Measurements from ENCODE around the gene GNA14. TPM values are rescaled to one million over a fixed set of nuclear protein-coding genes. Genes with fewer than 3 reads are reported as not detected.

The GNA14 gene
- total RNA-seq, 3 donors from 2014 or later, result 1.8 to 2.9 (median 2.0) TPM

DNA sequence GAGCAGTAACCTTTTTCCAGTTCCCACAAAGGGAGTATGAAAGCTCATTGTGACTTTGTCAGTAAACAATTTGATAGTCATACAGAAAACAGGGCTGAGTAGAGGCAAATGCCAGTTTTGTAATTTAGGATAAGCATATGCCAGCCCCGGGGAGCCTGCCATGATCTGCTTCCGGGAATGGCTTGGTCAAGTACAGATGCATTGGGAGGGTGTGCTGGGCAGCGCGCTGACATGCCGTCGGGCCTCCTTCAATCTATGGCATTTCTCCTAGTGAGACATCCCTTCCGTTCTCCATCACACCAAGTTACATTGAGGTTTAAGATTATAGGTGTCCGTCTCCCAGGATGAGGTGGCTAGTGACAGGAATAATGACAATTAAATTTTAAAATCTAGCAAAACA is 48.6 kb downstream of the GNA14 start:
- H3K27ac ChIP-seq, result peak overlapping the region in 1 of 2 donors; percentile 6
- H3K27me3 ChIP-seq, result no peaks in the 10 kb centered on the region
- no peaks in the 10 kb centered on the region for H3K9me3 ChIP-seq
- H3K4me3 ChIP-seq, result no peak overlapping the region
- intact Hi-C loops (cut with DNase I; ENCODE audit: low total_unique reads), result no loop called here
- no peaks in the 10 kb centered on the region for H3K4me1 ChIP-seq
- TF ChIP-seq POLR2A (IDR thresholded peaks at IDR 0.05), result no peak
- TF ChIP-seq, protein P1, sequence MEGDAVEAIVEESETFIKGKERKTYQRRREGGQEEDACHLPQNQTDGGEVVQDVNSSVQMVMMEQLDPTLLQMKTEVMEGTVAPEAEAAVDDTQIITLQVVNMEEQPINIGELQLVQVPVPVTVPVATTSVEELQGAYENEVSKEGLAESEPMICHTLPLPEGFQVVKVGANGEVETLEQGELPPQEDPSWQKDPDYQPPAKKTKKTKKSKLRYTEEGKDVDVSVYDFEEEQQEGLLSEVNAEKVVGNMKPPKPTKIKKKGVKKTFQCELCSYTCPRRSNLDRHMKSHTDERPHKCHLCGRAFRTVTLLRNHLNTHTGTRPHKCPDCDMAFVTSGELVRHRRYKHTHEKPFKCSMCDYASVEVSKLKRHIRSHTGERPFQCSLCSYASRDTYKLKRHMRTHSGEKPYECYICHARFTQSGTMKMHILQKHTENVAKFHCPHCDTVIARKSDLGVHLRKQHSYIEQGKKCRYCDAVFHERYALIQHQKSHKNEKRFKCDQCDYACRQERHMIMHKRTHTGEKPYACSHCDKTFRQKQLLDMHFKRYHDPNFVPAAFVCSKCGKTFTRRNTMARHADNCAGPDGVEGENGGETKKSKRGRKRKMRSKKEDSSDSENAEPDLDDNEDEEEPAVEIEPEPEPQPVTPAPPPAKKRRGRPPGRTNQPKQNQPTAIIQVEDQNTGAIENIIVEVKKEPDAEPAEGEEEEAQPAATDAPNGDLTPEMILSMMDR (IDR thresholded peaks at IDR 0.05), result no peak
- H3K36me3 ChIP-seq, result no peaks in the 10 kb centered on the region
- DNase-seq (ENCODE audit: low spot score in 2 of 2), result no peak

GRCh38 chr9:77598991-77599390 is 49.1 kb downstream of the GNA14 start:
- Histone ChIP-seq H3K27me3 (no peaks in the 10 kb centered on the region), H3K4me3 (no peak overlapping the region), H3K9me3 (no peaks in the 10 kb centered on the region), H3K27ac (peak overlapping the region in 1 of 2 donors; percentile 6), H3K36me3 (no peaks in the 10 kb centered on the region), H3K4me1 (no peaks in the 10 kb centered on the region)
- intact Hi-C loops (cut with DNase I; ENCODE audit: low total_unique reads), result no loop called here
- DNase-seq (ENCODE audit: low spot score in 2 of 2), result no peak
- no peak for TF ChIP-seq POLR2AphosphoS5 (IDR thresholded peaks at IDR 0.05)
- TF ChIP-seq, protein P1 (IDR thresholded peaks at IDR 0.05), result no peak
- no peak for TF ChIP-seq POLR2A (IDR thresholded peaks at IDR 0.05)

DNA sequence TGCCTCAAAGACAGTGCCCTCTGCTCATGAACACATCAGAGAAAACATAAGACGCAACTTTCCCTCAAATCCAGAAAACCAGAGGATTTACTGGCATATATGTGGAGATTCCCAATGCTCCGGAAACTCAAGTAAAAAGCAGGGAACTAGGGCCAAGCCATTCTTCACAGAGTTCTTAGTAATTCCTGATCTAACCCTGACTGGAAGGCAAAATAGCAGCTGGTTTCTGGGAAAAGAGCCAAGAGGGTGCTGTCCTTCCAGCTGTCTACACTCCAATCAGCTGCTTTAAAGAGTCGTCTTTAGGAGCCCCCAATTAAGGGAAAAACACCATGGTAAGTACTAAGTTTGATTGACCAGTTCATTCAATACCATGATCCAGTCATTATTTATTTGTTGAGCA is 49.6 kb downstream of the GNA14 start:
- TF ChIP-seq, protein P1 (IDR thresholded peaks at IDR 0.05), result no peak
- TF ChIP-seq POLR2A (IDR thresholded peaks at IDR 0.05), result no peak
- TF ChIP-seq POLR2AphosphoS5 (IDR thresholded peaks at IDR 0.05), result no peak
- Histone ChIP-seq H3K36me3 (no peaks in the 10 kb centered on the region), H3K9me3 (no peaks in the 10 kb centered on the region), H3K4me3 (no peak overlapping the region), H3K27me3 (no peaks in the 10 kb centered on the region), H3K27ac (peak overlapping the region in 1 of 2 donors; percentile 45), H3K4me1 (no peaks in the 10 kb centered on the region)
- intact Hi-C loops (cut with DNase I; ENCODE audit: low total_unique reads), result no loop called here
- no peak for DNase-seq (ENCODE audit: low spot score in 2 of 2)

DNA sequence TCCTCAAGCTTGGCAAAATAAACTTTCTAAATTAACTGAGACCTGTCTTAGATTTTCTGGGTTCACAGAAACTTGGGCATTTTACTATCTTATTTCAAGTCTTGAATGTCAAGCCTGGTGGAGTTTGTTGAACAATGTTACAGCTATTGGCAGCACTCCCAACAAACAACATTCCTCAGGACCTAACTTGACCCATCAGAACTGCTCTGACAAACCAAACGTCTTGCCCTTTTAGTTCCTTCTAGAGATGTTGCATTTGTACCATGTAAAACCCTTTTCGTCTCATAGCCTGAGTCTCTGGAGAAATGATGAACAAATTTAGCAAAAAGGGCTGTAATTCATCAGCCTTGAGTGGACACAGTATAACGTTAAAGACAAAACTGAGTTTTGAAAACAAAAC is 51.1 kb downstream of the GNA14 start:
- no peaks in the 10 kb centered on the region for H3K9me3 ChIP-seq
- no peaks in the 10 kb centered on the region for H3K36me3 ChIP-seq
- TF ChIP-seq POLR2AphosphoS5 (IDR thresholded peaks at IDR 0.05) (no peak), POLR2A (IDR thresholded peaks at IDR 0.05) (no peak)
- DNase-seq (ENCODE audit: low spot score in 2 of 2), result no peak
- H3K27ac ChIP-seq, result no peak overlapping the region
- no peaks in the 10 kb centered on the region for H3K27me3 ChIP-seq
- no peaks in the 10 kb centered on the region for H3K4me1 ChIP-seq
- no peak overlapping the region for H3K4me3 ChIP-seq
- intact Hi-C loops (cut with DNase I; ENCODE audit: low total_unique reads), result no loop called here

DNA sequence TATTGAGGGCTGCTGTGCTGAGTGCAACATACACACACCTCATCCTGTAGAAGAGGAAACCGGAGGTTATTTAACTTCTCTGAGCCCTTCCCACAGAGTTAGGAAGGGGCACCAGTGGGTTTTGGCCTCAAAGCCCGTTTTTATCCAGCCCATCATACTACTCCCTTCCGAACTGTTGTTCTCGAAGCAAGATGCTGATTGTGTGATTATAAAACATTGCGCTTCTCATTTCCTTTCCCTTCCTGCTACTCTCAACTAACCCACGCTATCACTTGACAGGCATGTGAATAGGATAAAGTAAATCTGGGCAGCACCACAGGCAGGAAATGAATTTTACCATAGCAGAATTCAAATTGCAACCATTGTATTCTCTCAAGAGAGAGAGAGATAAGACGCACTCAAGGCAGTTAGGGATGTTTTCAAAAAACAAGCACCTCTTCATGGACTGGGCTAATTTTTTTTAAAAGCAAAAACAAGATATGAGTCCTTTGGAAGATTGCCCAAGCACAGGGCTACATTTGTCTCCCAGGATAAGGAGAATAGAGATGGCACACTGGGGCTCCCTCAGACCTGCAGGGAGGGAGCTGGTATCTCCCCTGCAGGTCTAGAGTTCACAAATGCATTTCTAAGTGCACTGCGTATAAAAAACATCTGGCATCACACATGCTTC is 52.6 kb downstream of the GNA14 start:
- intact Hi-C loops (cut with DNase I; ENCODE audit: low total_unique reads), result no loop called here

More for the DNA sequence above, 52.6 kb downstream of the GNA14 start:
- Histone ChIP-seq H3K4me3 (no peak overlapping the region), H3K36me3 (no peaks in the 10 kb centered on the region), H3K9me3 (no peaks in the 10 kb centered on the region), H3K27me3 (no peaks in the 10 kb centered on the region), H3K27ac (peak overlapping the region in 1 of 2 donors; percentile 13), H3K4me1 (no peaks in the 10 kb centered on the region)
- DNase-seq (ENCODE audit: low spot score in 2 of 2), result no peak
- TF ChIP-seq POLR2AphosphoS5 (IDR thresholded peaks at IDR 0.05), result no peak
- no peak for TF ChIP-seq POLR2A (IDR thresholded peaks at IDR 0.05)
- TF ChIP-seq, protein P1 (IDR thresholded peaks at IDR 0.05), result no peak

Data from breast epithelium (tissue), 4 donors.